Superior temporal gyrus (tissue), 1 donor: ENCODE data around the gene BCHE.
"Not testable (repeated sequence)": the region's sequence is repeated elsewhere in the genome, so short reads cannot be mapped to it uniquely, and the experiment has no call there.

Source experiments
- DNase-seq: peaks from one replicate; pipeline ENCODE4 v3.0.0-alpha.2; 2016; ENCODE audit errors: extremely low spot score

BCHE gene

DNA sequence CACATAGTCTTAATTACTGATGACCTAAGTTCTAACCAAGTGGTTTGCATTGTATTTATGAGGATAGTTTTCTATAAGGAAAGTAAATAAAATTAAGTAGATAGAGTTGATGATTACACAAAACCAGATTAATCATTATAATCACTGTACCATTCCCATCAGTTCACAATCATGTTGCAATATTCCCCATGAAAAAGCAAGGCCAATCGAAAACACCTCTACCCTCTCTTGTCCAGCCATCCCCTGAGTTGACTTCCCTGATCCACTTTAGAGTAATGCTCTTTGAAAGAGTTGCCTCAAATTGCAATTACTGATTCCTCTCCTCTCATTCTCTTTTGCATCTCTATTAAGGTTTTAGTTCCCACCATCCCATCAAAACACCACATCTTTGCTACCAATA, 21.0 kb downstream of the BCHE start:
- DNase-seq, result no peak

DNA sequence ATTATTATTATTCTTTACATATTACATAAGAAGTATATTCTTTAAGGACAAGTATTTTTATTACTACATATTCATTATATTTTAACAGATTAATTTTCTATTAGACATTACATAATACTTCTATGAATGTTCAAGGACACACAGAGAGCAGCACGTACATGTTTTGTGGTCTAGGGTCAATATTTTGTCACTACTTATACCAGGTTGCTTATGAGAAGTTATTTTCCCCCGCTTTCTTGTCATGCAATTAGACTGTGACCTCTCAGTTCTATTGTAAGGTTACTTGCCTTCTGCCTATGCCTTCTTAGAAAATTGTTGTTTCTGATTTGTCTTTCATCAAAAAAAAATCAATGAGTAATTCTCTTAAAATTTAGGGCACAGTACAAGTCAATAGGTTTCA, 21.5 kb downstream of the BCHE start:
- no peak for DNase-seq

DNA sequence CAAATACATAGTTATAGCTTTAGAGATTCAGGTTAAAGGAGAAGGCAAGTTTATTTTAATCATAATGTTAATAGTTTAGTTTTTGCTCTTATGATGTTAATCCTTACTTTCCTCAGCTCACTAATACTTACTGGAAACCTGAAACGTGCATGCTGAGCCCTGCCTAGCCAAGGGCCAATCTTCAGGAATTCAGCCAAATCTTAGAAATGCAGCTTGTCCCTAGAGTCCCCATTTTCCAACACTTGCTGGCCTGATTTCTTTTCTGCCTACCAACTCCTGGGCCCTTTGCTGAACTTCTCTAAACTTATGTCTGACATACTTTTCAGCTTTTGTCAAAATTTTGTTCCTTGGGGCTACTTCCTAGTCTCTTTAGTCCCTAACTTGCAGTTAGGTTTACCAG, 22.8 kb downstream of the BCHE start:
- DNase-seq, result no peak

DNA sequence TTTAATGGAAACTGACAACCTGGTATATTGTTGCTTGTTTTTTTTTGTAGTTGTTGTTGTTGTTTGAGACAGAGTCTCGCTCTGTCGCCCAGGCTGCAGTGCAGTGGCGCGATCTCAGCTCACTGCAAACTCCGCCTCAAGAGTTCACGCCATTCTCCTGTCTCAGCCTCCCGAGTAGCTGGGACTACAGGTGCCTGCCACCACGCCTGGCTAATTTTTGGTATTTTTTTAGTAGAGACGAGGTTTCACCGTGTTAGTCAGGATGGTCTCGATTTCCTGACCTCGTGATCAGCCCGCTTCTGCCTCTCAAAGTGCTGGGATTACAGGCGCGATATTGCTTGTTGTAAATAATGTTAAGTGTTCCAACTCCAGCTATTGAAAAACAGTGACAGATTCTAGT, 29.3 kb downstream of the BCHE start:
- DNase-seq, result not testable (repeated sequence)

DNA sequence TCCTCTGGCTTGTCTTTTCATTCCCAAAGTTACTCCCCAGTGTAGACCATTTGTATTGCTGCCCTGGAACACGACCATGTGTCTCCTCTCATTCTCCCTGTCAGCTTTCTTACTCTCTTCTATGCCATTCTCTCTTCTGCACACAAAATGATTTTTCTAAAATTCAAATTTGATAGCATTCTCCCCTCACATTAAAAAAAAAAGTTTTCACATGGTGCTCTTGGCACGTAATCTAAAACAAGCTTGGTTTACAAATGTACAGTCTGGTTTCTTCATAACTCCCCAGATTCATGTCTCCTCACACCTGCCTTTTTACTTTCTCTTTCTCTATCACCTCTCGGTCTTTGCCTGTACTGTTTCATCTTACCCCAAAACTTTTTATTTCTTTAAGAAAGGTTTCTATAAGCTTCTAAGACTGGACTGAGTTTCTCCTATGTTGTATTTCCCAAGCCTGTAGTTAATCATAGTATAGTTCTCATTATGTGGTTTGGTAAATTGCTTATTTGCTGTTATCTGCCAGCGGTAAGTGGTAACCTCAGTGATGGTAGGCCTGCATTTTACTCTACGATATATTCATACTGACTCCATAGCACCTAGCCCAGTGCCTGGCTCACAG, 31.2 kb downstream of the BCHE start:
- DNase-seq, result no peak

DNA sequence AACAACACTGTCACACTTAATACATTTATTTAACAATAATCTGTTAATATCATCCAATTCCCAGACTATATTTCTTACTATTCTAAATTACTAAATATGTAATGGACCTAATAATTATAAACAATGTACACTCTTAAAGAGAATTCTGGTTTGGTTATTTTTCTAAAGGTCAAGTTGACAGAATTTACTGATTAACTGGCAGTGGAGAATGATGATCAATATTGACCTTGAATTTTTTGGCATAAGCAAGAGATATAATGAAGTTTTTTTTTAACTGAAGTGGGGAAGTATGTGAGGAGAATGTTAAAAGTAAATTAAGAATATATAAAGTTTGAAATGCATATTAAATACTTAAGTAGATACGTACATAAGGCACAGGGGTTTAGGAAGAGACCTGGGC, 33.8 kb downstream of the BCHE start:
- DNase-seq, result no peak

DNA sequence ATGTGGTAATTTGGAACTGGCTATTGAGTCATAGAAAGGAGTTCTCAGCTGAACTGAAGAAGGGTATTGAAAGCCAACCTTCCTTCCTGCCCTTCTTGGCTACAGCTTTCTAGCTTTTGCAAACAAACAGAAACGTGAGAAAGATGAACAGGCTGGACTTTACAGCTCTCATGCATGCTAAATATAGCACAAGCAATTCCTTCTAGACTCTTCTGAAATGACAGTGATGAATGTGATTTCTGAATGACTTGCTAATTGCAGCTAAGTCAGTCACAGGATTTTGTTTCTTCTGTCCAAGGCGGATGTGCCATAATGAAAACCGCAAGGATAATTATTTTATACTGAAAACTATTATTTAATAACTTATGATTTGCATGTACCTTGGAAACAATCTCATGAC, 36.3 kb downstream of the BCHE start:
- no peak for DNase-seq

DNA sequence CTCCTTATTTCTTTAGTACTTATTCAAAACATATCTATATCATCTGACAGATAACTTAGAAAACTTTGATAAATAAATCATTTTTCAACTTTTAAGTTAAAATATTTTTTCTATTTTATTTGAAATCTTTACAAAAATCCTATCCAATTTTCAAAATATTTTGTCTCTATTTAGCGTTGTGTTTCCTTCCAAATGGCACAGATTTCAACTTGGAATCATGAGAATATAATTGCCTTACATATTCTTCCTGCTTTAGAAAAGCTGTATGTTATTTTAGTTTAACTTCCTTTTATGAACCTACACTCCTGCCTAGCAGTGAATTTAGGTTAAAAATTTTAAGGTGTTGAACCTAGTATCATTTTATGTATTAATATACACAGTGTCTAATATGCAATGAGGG, 38.2 kb downstream of the BCHE start:
- DNase-seq, result no peak

DNA sequence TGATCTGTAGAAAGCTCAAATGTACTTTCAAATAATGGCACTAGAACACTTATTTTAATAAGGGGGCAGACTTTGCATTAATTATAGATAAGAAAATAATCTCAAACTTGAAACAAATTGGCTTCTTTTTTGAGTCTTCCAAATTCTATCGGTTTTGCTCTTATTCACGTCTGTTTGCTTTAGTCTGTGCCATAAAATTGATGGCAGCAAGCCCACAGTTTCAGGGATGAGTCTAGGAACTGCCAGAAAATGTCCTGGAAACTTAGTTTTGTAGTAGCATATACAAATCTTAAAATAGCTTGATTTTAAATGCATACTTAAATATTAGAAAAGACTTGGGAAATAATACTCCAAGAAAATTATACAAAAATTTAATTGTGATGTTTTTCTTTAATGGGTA, 39.7 kb downstream of the BCHE start:
- no peak for DNase-seq

DNA sequence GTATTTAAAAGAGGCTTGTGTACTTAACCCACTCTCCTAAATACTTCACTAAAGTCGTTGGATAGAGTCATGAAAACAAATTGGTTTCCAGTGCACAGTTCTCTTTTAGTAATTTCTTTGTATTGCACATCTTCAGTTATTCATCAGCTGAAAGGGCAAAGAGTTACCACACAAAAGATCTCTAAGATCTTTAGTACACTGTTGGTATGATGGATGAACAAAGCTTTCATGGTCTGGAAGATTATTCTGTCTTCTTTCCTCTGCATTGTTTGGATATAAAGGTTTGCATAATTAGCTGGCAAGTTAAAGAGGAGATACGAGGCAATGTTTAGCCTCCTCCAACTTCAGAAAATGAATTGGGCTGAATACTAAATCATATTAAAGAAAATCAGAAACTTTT, 40.5 kb downstream of the BCHE start:
- DNase-seq, result no peak

DNA sequence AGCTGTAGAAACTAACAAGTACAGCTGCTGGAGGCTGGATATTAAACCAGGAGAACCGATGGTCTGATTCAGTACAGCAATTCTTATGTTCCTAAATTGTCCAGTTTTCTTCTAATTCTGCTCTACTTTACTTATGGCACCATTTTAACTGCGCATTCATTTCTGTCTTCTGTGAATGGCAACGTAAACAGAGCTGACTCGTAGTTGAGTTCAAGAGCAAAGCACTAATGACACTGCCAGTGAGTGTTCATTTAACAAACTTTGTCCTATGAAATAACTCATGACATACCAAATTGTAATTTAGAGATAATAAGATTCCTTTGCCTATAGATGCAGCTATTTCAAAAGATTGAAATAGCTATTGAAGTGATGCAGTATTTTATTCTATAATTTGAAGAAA, 48.7 kb downstream of the BCHE start:
- no peak for DNase-seq

DNA sequence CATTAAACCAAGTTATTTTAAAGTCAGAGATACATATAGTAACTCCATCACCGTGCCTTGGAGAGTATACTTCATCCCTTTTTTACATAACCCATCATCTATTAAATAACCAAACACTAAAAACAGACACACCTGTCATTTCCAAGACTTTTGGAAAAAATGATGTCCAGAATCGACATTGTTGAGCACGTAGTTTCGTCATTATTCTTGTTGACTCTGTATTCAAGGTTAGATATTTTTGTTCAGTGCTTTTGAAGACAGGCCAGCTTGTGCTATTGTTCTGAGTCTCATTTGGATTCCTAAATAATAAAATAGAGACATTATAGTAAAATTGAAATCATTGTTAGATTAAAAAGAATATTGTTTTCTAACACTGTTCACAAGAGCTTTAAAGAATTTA, 51.2 kb downstream of the BCHE start:
- DNase-seq, result no peak

DNA sequence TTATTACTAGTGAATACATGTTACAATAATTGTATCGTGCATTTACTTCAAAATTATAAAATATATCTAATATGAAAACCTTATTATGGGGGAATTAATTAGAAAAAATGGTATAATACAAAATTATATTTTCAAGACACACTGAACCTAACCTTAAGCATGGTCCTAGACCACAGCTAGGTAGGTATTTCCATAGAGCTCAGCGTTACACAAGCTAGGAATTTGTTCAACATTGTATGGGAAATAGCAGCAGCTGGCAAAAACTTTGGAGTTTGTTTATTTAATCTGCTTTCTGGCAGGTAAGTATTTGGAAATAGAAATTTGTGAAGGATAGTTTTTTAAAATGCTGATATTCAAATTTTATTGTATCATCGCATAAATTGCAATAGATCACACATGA, 52.9 kb downstream of the BCHE start:
- DNase-seq, result no peak

DNA sequence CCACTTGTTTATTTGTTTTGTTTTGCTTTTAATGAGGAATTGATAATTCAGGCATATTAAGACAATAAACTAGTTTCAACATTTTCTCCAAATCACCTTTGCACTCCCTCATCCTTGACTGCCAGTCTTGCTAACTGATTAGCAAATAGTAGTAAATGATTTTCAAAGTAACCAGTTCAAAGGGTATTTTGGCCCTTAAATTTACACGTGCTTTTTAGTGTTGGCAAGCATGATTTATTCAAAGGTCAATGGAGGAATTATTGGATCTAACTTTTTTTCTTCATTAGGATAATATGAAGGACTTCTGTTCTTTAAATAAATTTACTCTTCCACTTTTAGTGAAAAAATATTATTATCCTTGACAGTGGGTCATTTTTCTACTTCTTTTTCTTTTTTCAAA, 53.8 kb downstream of the BCHE start:
- no peak for DNase-seq

DNA sequence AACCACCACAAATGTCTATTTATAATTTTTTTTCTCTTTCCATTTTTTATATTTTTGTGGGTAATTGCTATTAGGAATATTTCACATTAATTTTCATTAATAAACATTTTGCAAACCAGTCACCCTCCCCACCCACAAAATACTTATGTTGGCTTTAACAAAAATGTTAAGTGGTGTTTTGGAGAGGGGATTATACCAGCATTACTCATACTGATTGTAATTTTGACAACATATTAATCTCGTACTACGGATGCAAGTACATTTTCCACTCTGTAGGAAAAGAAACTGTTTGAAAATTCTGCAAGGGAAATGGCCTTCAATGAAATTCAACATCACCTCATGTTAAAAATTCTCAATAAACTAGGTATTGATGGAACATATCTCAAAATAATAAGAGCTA, 58.3 kb downstream of the BCHE start:
- no peak for DNase-seq

DNA sequence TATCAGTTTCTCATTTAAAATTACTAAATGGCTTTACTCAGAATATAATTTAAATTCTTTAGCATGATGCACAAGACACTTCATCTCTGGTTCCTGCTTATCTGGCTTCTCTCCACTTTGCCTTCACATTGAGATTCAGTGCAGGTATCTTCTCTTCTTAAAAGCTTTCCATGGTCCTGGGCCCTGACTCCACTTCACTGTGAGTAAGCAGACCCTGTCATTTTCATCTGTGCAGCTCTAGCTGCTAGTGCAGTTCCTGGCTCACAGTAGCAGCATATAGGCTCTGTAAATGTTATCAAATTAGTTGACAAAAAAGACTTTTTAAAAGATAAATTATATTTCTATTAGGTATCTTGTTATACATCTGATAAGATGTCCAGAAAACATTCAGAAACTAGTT, 58.8 kb downstream of the BCHE start:
- DNase-seq, result no peak

DNA sequence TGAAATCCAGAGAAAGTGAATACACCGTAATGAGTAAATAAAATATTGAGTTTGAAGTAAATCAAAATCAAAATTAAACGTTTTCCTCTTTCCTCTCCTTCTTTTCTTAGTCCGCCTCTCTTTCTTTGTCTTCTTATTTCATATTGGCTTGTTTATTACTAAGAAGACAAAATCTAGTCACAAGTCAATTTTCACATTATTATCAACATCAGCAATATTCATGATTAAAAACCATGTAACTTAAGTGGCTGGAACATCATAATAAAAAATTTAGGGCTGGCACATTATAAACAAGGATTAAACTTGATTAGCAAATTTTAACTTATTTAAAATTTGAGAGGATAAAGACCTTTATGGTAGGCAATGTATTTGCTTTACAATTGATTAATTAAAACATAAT, 61.4 kb downstream of the BCHE start:
- DNase-seq, result no peak

DNA sequence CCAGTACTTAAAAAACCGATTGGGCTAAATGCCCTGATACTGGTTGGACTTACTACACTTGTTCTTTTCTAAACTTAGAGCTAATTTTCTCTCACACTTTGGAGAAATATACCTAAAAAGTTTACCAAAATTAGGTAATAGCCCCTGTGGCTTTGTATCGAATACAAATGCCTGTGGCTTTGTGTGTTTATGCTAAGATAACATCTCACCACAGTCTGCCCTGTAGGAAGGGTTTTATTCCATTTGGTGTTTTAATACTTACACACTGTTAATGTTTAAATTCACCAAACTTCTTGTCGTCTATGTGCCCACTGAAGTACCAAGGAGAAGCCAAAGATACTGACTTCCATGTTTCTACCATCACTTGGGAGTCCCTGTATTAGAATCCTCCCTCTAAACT, 66.4 kb downstream of the BCHE start:
- no peak for DNase-seq

DNA sequence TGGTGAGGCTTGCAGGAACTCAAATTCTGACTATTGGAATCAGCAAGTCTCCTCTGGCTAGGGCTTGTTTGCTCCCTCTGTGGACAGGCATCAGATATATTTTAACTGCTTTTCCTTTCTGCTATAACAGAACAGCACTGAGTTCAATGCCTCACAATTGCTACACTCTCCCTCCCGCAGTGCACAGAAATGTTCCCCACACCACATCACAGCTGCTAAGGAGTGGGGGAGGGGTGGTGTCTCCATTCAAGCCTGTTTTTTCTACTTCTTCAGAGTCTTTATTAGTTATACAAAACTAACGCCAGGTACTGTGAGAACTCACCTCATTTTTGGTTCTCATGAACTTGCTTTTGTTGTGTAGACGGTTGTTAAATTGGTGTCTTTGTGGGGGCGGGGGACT, 68.5 kb downstream of the BCHE start:
- no peak for DNase-seq

DNA sequence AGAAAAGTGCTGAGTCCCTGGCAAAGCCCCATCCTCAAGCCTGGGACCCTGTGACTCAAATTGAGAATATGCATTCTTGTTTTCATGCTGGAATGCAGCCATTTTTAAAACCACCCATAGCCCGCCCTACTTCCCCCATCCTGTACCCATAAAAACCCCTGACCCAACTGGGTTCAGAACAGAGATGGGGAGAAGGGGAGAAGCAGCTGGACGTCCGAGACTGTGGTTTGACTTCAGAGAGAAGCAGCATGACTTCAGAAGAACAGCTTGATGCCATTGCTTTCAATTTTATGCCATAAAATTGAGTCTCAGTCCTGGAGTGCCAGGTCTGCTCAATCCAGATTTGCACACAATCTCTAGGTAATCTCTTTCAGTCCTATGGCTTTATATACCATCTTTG, 78.2 kb downstream of the BCHE start:
- no peak for DNase-seq

DNA sequence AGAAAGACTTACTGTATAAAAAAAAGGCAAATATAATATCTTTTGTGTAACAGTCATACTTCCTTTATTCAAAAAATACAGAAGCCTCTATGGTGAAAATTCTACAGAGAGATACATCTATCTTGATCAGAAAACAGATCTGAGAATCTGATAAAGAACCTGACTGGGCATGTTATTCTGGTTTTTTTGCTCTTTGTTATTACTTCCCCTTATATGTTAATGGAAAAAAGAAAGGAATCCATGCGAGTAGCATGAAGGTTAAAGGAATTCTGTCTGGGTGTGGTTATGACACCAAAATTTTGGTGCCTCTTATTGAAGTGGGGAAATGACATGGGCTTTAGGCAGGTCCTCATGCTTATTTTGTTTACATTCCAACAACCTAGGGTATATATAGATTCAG, 81.7 kb downstream of the BCHE start:
- no peak for DNase-seq

DNA sequence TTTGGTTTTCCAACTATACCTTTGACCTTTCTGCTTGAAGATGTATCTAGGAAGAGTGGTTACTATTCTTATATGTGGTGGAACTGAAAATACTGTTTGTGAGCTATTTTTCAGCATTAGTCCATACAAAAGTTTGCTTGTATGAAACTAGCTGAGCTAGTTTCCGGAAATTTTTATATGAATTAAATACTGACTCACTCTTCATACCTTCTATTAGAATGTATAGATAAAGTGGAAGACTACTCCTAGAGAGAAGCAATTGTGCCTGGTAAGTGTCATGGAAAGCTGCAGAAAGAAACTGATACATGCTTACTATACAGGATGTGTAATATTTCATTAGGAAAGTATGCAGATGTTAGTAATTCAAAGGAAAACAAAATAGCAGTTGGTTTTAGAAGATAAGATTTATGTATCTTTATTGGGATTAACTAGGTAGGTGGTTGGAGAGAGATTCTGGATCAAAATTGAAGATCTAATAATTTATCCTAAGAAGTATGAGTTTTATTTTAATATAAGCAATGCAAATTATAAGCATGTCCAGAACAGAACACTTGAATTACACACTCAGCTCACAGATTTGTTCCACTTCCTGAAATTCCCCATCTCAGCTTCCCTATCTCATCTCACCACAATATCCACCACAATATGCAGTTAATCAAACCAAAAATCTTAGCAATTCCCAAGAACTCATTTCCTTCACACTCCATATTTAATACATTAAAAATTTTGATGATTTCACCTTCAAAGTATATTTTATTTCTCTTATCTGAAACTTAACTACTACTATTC, 82.8 kb downstream of the BCHE start:
- DNase-seq, result no peak

DNA sequence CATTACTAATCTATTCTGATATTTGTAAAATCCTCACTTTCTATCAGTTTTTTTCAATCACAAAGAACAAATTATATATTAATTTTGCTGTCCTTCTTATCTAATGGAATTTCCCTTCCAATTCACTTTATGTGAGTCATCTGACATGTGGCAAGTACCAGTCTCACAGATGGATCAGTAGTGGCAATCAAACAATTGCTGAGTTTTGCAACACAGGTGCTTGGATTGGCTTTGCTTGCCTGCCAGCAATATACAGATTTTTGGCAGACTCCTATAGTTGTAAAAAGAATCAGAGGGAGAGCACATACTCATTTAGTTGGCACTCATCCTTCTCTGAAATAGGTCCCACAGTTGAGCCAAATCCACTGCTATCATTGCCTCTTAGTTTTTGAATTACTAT, 83.7 kb downstream of the BCHE start:
- DNase-seq, result no peak

DNA sequence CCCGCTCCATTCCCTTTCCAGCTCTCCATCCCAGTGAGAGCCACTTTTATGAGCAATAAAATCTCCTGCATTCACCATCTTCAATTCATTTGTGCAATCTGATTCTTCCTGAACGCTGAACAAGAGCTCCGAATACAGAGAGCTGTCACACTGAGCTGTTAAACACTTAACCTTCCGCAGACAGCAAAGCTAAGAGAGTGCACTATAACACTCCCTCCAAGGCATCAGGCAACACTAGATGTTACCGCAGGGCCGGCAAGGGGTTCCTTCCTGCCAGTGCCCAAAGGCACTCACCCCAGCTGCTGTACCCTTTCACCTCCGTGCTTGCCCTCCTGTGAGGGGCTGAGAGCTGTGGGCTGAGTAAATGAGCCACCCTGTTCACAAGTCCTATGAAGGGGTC, 85.6 kb downstream of the BCHE start:
- no peak for DNase-seq
